Astrocyte of the spinal cord (primary cell): ENCODE measurements around the gene TRIM27.

ENCODE experiments used
- DNase-seq: peaks from one replicate; pipeline ENCODE4 v3.0.0; 2011; ENCODE audit warnings: low read depth, low spot score
- H3K4me3 ChIP-seq: 2 replicates; pipeline ENCODE4 v1.5.1; 2011; ENCODE audit warnings: low read depth, mild to moderate bottlenecking, low read length, moderate library complexity
- in situ Hi-C: cut with HindIII; loops from 2 replicates; pipeline ENCODE4 v1.10.0; 2017; ENCODE audit warnings: low sequenced_read_pairs
- TF ChIP-seq, protein P1 (sequence below): IDR thresholded peaks from 2 replicates; pipeline ENCODE4 v1.5.1; 2012; ENCODE audit warnings: low read depth, mild to moderate bottlenecking, low read length, inconsistent platforms

The TRIM27 gene

DNA sequence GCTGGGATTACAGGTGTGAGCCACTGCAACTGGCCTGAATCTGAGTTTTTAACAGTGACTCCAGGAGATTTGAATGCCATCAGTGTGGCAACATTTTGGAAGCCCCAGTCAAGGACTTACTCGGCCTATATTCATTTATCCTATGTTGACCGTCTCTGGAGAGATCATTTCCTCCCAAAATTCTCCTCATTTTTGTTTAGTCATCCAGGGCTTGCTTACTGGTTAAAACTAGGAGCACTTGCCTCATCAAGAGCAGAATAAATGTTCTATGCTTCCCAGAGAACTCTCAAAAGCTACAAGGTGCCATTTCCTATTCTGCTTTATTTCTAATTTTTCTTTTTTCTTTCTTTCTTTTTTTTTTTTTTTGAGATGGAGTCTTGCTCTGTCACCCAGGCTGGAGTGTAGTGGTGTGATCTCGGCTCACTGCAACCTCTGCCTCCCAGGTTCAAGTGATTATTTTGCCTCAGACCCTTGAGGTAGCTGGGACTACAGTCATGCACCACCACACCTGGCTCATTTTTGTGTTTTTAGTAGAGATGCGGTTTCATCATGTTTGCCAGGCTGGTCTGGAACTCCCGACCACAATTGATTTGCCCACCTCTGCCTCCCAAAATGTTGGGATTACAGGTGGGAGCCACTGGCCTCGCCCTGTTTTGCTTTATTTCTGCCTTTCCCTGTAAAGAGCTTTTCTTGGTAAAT, 23.4 kb upstream of the TRIM27 start:
- no peak overlapping the region for H3K4me3 ChIP-seq
- no peak for DNase-seq
- in situ Hi-C loops, result no loop called here
- TF ChIP-seq, protein P1, sequence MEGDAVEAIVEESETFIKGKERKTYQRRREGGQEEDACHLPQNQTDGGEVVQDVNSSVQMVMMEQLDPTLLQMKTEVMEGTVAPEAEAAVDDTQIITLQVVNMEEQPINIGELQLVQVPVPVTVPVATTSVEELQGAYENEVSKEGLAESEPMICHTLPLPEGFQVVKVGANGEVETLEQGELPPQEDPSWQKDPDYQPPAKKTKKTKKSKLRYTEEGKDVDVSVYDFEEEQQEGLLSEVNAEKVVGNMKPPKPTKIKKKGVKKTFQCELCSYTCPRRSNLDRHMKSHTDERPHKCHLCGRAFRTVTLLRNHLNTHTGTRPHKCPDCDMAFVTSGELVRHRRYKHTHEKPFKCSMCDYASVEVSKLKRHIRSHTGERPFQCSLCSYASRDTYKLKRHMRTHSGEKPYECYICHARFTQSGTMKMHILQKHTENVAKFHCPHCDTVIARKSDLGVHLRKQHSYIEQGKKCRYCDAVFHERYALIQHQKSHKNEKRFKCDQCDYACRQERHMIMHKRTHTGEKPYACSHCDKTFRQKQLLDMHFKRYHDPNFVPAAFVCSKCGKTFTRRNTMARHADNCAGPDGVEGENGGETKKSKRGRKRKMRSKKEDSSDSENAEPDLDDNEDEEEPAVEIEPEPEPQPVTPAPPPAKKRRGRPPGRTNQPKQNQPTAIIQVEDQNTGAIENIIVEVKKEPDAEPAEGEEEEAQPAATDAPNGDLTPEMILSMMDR, result no peak

DNA sequence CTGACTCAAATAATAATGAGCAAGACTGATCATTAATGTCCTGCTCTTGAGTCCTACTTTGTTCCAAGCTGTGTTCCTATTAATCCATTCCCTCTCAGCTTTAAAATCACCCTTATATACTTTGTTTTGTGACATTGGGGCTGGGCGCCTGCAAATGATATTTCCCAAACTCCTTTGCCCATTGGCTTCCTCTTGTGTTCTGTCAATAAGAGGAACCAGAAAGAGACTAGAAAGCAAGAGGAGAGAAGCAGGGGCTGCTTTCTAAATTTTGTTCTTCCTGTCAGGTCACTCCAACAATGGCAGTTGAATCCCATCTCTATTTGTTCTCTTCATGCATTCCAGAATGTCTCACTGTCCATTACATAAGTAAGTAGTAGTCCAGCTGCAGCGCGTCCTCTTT, 21.6 kb upstream of the TRIM27 start:
- no peak overlapping the region for H3K4me3 ChIP-seq
- DNase-seq, result no peak
- TF ChIP-seq, protein P1, result no peak
- in situ Hi-C loops, result no loop called here

DNA sequence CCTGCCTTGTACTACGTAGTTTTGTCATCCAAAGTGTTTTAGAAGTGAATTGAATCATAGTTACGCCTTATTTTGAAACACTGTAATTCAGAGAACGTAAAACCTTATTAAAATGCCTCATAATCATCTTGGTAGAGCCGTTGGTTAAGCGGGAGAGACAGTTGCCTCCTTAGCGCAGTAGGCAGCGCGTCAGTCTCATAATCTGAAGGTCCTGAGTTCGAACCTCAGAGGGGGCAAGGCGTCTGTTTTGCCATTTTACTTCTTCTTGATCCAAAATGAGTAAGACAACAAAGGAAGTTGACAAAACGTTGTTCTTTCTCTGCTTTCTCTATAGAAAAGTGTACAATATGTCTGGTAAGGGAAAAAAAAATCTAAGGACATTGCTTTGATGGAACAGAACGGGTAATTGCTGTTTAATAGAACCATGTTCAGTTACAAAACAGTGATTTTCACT, 20.7 kb upstream of the TRIM27 start:
- TF ChIP-seq, protein P1, result no peak
- in situ Hi-C loops, result no loop called here
- DNase-seq, result peak; percentile 86
- H3K4me3 ChIP-seq, result peak overlapping the region; percentile 70

DNA sequence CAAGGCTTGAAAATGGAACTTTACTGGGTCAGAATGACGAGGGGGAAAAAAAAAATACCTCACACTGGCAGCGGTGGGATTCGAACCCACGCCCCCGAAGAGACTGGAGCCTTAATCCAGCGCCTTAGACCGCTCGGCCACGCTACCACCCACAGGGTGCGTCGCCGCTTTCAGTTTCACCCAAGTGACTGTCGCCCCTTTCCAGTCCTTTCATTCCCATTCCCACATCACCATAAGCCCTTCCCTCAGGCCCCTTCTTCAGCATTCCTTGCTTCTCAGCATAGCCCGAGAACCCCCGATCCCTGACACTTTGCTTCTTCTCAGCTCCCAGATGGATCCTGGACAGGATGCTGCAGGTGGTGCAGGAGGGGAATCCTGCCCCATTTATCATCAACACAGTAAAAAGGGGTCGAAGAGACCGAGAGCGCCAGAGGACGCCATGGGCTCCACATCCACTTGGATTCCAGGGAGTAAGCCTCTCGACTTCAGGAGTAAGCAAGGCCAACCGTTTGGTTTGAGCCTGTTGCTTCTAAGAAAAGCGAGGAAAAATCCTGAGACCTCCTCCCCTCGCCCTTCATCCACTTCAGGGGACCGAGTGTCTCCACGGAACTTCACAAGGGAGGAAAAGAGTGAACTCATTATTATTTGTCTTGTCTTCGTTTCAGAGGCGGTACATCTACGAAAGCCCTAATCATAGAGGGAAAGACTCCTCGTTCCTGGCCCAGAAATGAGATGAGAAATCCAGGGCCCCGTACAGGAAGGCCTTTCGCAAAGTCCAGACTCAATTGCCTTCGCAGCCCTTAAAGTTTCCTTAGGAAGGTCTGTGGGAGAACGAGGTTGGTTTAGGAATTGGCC, 20.0 kb upstream of the TRIM27 start:
- DNase-seq, result peak; percentile 77
- in situ Hi-C loops, result no loop called here
- TF ChIP-seq, protein P1, result no peak
- H3K4me3 ChIP-seq, result peak overlapping the region; percentile 70

DNA sequence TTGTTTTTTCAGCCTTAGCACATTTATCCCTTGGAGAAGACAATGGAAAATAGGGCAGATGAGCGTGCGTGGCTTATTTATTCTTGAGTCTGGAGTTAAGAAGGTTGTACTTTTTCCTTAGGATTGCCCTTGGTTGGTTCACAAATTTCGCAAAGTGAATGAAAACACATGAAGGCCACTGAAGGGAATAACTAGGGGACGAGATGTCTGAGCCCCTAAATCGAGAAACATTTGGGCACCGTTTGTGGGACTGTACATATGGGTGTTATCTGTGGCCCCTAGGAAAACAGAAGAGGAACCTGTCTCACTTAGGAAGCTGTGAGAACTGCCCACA, 19.4 kb upstream of the TRIM27 start:
- in situ Hi-C loops, result no loop called here
- TF ChIP-seq, protein P1, result no peak
- no peak for DNase-seq
- H3K4me3 ChIP-seq, result peak overlapping the region; percentile 70

DNA sequence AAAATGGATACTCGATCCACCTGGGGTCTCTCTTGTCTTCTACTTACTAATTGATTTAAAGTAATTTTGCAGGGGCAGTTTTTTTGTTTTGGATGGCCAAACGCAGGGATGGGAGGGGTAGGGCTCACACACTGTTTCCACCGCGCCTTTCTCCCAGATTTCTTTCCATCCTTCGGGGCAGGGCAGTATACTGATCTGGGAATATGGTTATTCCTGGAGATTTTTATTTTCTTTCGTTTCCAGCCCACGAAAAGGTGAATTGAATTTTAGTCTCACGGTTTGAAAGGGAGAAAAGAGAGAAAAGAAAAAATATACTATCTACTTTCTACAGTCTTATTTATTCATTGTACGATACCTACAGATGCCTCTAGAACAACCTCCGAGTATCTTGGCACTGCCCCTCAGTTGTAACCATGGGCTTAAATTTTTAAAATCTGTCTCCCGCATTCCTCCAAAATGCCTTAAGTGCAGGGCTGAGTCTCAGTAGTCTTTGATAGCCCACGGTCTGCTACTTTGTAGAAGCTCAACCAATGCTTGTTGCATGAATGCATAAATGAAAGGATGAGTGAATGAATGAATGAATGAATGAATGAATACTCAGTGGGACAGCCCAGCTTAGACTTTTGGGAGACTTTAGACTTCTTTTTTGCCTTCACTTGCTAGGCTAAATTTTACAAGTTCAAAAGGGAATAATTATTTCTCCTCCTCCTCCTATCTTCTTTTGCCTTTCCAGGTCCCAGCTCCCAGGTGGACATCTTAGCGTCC, 18.1 kb upstream of the TRIM27 start:
- no peak for DNase-seq
- TF ChIP-seq, protein P1, result no peak
- H3K4me3 ChIP-seq, result peak overlapping the region; percentile 53
- in situ Hi-C loops, result no loop called here
